HUDEP-2 (cell line): ENCODE results near the gene TLE3.

Experiments
- DNase-seq, 76 experiments: peaks; one replicate each; lab custom pipeline; 2025; ENCODE audit not compliant: unreplicated experiment in 76 of 76; lab: John Stamatoyannopoulos, UW

The TLE3 gene

DNA sequence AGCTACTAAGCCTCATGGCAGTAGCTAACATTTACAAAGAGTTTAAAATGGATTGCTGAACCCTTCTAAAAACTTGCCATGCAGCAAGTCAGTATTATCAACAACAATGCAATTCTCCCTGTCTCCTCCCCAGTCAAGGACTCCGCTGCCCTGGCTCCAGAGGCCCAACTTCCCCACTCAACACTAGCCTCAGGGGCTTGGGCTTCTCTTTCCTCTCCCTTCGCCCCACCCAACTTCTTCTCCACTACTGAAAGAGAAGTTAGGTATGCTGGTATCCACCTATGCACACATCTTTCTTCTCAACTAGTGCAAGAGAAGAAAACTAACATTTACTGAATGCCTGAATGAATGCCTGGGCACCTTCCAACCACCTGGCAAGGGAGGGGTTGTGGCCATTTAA lies 30.7 kb downstream of the TLE3 start:
- DNase-seq, result no peak

DNA sequence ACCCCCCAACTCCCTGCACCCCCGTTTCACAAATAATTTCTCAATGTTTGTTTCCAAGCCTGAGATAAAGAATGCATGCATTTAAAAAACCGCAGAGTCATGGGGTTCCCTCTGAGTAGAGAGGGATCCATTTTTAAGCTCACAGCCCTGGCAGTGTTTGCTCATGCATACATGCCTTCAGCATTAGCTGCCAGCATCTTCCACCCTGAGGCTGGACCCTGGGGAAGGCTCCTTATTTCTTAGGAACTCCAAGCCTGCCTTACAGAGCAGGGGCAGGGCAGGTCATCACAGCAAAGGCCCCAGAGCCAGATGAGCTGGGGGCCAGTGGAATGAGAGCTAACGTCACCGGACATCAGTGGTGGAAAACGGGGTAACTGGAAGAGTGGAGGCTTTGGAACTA lies 31.3 kb downstream of the TLE3 start:
- no peak for DNase-seq

DNA sequence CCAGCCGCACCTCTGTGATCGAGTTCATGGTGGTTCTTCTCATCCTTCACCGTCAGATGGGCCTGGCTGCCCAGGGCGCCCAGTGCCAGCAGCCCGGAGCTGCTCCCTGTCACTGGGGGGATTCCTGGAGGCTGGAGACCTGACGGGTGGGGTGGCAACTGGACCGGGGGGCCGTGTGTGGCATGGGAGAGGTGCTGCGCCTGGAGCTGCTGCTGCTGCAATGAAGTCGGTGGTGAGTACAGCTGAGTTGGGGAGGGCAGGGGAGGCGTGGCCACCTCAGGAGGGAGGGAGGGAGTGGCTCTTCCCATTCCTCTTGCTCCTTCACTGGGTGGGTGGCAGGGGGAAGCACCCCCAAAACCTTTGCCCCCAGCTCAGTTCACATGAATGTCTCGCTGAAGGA lies 31.7 kb downstream of the TLE3 start:
- DNase-seq, result no peak

DNA sequence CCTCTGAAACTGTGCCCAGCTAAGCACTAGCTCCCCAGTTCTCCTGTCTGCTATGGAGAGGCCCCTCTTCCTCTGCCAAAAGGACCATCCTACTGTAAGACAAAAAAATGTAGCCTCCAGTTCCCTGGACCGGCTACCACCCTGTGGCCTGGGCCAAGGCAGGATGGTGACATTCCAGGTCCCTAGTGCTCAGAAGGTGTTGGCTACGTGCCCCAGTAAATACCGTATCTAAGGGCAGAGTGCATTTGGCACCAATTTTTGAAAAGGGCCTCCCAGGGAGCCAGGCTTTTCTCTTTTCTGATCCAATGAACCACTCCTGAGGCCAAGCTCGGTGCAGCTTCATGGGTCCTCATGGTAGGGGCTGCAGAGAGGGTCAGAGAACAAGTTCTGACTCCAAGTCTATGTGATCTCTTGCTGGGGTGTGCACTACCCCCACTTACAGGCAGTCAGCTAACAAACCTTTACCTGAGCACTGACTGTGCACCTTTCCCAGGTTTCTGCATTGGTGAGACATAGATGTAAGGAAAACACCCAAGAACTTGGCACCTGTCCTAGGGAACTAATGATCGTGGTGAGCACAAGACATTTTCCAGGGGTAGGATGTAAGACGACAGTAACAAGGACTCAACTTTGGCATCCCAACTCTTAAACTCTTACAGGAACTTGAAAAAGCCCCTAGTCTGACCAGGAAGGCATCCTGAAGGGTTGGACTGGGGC lies 32.6 kb downstream of the TLE3 start:
- no peak for DNase-seq

DNA sequence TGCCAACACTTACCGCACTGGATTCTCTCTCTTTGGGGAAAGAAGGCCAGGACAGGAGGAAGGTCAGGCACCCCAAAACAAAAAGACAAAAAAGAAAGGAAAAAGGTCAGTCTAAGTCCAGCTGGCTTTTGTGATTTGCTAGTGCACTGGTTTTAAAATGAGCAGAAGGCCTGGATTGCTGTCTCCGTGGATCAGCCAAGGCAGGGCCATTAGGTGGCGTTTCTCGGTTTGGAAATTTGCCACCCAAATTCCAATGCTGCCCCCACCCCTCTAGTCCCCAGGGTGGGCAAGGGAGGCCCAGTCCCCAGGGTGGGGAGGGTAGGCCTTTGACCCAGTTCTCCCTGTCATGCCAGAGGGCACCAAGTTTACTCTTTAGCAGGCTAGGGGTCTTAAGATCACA lies 33.3 kb downstream of the TLE3 start:
- no peak for DNase-seq

DNA sequence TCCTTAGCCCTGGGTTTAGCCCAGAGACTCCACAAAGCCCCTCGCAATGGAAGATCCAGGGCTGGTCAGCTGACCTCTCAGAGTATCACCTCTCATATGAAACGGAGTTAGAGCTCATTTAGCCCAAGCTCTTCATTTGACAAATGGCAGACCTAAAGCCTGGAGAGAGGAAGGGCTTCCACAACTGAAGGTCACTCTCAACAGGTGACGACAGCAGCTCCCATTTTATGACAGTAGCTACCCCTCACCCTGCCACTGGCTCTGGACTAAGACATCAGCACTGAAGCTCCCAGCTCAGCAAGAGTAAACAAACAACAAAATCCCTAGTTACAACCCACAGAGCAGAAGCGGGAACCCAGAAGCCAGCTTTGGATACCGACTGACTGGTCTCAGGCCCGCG lies 33.7 kb downstream of the TLE3 start:
- no peak for DNase-seq

DNA sequence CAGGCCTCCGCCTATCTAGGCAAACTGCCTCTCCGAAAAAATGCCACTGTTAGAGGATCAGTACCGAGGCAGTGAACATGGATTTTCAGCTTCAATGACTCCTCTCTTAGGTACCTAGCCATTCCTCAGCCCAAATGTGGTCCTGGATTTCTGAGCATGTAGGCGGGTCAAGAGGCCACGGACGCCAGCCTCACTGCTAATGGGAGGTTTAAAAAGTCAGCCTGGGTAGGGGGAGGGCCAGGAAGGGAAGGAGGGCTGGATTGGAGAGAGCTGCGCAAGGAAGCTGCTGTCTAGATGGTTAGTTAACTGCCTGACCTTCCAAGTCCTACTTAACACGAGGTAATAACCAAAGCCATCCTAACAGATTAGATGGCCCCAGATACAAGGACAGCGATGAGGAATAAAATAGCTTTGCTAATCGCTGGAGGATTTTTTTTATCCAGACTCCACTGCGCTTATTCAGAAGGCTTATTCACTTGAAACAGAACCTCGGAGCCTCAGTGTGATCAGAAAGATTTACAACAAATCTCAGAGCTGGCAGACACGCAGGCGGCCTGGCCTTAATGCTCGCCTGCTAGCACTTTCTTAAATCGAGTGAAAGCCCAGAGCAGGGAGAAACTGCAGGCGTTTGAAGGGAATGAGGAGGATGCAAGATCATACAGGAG lies 34.3 kb downstream of the TLE3 start:
- no peak for DNase-seq

DNA sequence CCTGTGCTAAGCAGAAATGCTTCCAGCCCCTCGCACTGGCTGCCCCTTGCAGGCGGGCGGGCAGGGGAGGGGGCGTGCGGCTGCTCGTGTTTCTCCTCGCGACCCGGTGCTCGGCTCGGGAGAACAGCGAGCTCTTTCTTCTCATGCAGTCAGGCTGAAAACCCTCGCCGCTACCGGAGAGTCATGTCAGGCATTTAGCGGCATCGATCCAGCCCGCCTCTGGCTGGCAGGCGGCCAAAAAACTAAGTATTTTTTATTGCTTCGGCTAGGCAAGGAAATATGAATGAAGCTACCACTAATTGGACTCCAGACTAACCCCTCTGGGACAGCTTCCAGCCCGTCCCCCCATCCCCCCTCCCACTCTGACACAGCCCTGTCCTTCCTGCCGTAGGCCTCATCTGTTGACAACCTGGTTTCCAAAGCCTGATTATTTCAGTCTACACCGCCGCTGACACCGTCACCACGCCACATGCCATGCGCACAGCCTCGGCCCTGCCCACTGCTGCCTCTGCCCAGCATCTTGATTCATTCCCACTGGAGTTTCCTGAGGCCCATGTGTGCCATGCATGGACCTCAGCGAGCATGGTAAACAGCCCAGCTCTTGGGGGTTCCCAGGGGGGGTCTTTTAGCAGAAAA lies 35.3 kb downstream of the TLE3 start:
- DNase-seq, result no peak

DNA sequence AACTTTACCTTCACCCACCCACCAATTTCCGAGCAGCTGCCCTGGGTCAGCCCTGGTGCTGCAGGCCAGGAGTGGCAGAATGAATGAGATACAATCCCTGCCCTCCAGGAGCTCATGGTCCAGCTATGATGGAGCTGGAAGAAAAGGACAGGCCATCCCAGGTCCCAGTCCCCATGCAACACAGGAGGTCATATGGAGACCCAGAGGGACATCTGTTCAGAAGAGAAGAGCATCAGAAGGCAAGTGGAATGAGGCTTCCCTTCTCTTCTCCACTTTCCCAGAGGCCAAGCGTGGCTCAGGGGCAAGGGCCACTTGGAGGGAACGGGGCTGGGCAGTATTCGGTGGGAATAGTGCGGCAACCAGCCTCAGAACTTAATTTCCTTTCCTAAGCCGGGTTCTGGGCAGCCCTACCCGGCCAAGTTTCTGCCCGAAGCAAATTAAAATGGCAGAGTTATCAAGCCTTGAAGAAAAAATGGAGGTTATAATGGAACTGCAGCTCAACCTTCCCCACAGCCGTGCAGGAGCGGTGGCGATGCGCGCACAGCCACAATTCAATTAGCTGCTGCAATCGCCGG lies 35.9 kb downstream of the TLE3 start:
- DNase-seq, result no peak

DNA sequence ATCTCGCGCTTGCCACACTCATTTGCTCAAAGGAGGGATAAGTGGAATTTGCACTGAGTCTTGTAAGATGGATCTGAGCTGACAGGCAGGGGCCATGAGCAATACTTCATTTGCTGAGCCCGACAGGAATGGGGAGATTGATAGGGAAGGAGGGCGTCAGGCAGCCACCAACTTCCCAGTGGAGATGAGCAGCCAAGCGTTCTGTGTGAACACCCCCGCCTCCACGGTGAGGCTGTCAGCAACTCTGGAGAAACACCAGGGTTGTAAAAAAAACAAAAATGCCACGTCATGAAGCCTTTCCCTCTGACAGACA lies 36.8 kb downstream of the TLE3 start:
- no peak for DNase-seq

DNA sequence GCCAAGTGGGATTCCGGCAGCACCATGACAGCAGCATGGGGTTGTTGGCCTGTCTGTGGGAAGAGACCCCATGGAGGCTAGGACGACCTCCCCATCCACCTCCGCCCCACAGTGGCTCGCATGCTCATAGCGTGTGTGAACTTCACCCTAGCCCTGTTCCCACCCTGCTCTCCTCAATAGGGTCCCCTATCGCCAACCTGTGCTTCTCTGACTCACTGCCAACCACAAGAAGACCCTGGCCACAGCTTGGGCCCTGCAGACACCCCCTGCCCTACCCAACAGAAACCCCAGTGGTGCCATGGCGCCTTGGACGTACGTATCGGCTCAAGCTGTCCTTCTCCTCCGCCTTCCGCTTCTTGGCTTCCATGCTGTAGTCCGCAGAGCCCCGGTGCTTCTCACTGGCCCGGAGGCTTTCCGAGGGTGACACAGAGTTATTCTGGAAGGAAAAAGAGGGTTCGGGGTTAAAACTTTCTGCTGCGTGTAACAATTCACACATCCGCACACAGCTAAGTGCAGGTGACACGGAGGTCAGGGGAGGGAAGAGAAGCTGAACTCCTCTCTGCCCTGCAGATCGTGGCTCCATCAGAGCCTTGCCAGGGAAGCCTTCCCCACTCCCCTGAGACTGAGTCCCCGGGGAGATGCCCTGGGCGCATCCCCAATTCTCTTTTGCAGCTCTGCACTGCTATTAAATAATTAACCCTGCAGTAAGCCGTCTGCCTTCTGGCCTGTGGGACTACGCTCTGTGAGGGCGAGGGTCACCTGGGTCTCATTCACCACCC lies 37.3 kb downstream of the TLE3 start:
- DNase-seq, result no peak

DNA sequence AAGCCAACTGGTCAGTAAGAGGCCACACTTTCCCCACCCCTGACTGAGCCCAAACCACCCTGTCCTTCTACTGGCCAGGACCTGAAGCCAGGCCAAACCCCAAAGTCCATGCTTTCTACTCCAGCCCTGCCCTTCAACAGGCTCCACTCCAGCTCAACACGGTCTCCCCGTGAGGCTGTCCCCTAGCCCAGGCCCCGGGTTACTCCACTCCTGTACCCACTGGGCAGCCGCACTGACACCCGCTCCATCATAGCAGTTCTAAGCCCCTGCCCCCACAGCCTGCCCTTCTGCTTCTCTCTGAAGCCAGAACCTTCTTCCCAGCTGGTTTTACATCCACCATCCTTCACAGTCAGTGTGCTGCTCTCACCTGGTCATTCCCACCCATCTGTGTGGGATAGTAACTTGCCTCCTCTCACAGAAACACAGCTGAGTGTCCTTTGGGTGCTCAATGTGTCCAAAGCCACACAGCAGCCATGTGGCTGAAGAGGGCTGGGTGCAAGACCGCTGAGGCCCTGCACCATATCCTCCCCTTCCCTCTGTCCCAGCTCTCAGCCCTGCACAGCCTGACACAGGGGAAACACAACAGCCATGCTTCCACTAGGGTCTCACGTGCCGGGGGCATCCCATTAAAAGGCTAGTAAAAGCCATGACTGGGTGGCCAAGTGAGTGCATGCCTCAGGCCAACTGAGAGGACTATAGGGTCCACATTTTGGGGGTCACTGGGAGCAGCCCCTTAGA lies 38.1 kb downstream of the TLE3 start:
- no peak for DNase-seq

DNA sequence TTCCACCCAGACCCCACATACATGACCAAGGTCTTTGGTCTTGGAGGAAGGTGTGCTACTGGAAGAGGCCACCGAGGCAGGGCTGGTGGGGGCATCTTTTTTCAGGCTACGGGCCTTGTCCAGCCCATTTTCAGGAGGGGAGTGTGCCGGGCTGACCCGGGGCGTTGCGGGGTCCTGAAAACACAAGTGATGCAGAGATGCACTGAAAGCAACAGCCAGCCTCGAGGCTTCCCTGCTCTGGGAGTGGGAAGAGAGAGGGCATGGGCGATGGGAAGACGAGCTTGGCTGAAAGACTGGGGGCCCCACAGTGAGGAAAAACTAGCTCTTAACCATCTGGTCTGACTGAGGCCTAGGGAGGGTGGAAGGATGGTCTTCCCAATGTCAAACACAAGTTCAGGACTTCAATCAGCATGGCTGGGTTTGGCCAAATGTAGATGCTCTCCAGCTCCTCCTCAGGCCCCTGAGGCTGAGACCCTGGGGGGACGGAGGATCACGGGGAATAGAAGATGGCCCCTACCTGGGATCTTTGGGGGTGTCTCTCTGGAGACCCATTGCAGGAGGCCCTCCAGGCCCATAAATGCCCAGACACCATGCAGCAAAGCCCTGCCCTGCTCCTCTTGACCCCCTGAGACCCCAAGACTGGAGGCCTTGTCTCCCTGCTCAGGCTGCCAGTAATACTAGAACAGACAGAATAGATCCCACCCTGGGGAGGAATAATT lies 38.9 kb downstream of the TLE3 start:
- no peak for DNase-seq

DNA sequence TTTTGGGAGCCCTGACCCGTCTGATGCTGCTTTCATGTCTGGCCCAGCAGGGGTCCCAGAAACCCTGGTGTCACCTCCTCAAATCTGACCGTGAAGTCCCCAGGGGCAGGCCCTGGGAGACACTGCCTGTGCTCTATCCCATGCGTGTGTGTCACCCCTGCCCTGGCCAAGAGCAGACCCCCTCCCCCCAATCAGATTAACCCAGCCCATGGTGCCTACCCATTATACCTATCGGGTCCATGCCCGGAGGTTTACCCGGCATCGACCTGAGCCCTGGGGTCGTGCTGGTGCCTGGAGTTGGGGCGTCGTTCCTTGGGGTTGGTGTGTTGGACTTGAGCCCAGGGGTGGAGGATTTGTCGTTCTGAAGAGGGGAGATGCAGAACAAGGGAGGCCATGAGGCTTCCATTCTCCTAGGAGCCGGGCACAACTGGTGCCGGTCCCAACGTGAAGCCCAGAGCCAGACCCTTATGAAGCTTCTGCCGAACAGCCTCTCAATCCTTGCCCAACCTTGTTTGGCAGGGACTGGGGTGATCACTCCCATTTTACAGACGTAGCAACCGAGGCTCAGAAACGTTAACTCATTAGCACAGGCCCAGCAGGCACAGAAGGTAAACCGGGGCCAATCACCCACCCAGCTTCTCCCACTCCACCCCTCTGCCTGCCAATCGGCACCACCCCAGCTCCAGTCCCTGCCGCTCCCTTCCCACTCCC lies 39.6 kb downstream of the TLE3 start:
- no peak for DNase-seq

DNA sequence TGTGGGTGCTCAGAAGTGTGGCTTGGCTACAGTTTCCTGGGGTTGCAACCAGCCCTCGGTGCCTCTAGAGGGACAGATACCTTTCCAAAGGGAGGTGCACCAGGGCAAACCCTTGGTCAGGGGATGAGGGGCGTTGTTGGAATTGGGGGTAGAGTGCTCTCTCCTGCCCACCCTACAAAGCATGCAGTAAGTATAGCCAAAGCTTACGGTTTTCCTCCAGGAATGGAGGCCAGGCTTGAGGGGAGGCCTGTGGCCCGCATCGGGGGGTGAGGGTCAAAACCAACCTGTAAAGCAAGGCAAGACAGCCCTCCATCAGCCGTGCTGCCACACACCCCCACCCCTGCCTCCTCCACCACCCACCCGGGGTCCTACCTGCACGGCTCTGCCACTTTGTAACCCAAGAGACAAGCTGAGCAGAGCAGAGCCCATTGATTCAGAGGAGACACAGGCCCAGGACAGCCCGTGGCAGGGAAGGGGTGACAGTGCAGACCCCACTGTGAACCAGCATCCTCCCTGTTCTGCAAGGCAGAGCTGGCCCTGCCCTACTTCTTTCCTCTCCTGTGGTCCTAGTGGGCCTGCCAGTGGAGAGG lies 41.5 kb downstream of the TLE3 start:
- DNase-seq, result no peak

DNA sequence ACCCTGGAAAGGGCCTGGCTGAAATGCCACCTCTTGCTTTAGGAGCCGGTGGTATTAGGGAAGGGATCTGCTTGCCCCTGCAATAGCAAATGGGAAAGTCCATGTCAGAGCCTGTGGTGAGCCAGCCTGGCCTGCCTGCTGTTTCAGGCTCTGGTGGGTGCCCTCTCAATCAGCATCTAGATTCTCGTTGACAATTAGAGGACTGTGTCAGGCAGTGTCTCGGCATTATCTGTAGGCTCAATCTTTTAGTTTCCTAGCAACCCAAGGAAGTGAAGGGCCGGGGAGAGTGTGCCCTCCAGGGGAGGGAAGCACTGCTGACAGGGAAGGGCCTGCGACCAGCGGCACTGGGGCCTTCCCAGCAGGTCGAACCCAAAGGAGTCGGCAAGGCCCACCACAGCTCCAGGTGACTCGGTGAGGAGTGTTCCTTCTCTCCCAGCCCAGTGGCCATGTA lies 42.1 kb downstream of the TLE3 start:
- DNase-seq, result peak in 2 of 76 experiments; percentile 3 to 26

DNA sequence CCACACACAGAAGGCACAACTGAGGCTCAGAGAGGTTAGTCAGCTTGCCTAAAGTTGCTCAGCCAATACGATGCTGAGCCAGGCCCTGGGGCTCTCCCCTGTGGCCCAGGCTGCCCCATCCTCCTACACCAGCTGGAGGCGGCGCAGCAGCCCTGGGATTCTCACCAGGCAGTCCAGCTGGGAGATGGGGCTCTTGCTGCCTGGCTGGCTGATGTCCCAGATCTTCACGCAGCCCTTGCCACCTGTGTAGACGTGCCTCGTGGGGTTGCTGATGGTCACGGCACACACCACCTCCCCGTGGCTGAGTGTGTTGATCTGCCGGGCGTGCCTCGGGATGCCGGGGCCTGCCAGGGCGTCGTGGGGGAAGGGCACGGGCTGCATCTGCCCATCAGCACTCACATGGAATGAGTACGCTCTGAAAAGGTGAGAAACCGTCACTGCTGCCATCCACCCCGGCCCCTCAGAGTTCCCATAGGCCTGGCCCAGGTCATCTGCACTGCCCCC lies 42.8 kb downstream of the TLE3 start:
- DNase-seq, result no peak

DNA sequence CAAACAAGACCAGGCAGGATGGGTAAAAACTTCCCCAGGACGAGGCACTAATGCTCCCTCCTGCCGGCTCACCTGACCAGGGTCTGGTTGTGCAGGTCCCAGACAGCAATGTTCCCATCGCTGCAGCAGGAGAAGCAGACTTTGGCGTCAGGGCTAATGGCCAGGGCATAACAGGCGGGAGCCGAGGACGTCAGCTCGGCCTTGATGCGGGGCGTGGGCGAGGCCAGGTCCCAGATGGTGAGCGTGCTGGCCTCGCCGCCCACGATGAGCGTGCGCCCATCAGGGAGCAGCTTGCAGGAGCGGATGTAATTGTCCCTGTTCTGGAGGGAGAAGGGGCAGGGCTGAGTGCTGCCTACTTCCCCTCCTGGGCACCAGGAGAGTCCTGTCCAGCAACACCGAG lies 43.4 kb downstream of the TLE3 start:
- no peak for DNase-seq
